ENCODE results near the gene MEX3B.
"Not testable (repeated sequence)": the region's sequence is repeated elsewhere in the genome, so short reads cannot be mapped to it uniquely, and the experiment has no call there.

Gene MEX3B

DNA sequence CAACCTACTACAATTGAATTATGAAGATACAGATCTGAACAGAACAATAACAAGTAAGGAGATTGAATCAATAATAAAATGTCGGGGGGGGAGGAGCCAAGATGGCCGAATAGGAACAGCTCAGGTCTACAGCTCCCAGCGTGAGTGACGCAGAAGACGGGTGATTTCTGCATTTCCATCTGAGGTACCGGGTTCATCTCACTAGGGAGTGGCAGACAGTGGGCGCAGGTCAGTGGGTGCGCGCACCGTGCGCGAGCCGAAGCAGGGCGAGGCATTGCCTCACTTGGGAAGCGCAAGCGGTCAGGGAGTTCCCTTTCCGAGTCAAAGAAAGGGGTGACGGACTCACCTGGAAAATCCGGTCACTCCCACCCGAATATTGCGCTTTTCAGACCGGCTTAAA is 50.7 kb downstream of the MEX3B start:
- not testable (repeated sequence) for DNase-seq

DNA sequence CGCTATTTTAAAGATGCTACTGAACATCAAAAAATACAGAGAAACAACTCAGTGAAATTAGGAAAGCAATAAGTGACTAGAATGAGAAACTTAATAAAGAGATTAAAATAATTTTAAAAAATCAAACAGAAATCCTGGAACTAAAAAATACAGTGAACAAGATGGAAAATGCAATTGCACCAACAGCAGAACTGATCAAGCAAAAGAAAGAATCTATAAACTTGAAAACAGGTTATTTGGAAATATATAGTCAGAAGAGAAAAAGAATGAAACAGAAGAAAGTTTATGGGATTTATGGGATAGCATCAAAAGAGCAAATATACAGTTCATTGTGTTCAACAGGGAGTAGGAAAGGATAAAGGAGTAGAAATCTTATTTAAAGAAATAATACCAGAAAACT is 53.3 kb downstream of the MEX3B start:
- no peak for DNase-seq

All from DMS53 (cell line).